K562 (cell line): ENCODE measurements around the gene DEPP1. TPM values are rescaled to one million over a fixed set of nuclear protein-coding genes. Genes with fewer than 3 reads are reported as not detected.

ENCODE experiments used
- ADNP ChIP-seq: fragments of 200-800 bp; sonication (Bioruptor generic); IDR thresholded peaks from 2 replicates; pipeline ENCODE4 v1.6.1; 2016; ENCODE audit warnings: missing genetic modification characterization, missing compliant biosample characterization
- ARID2 ChIP-seq: fragments of 450-650 bp; IDR thresholded peaks from 2 replicates; pipeline ENCODE4 v1.6.1; 2017; ENCODE audit warnings: antibody characterized with exemption, mild to moderate bottlenecking
- ATF3 ChIP-seq, 2 experiments: fragments of 450-650 bp in 1 of 2; sonication (generic) in 1 of 2; formaldehyde crosslinking in 1 of 2; IDR thresholded peaks in 1 of 2; conservative IDR thresholded peaks in 1 of 2; 2 replicates each; pipeline versions ENCODE4 v1.6.1 to v1.8.1; 2016 to 2023; ENCODE audit warnings: mild to moderate bottlenecking in 2 of 2, moderate library complexity in 2 of 2, inconsistent platforms in 1 of 2, missing genetic modification reagents in 1 of 2
- CC2D1A ChIP-seq: fragments of 450-650 bp; IDR thresholded peaks from 2 replicates; pipeline ENCODE4 v1.6.1; 2017; ENCODE audit warnings: mild to moderate bottlenecking
- CREB3 ChIP-seq: fragments of 450-650 bp; conservative IDR thresholded peaks from 2 replicates; pipeline ENCODE4 v1.6.1; 2016; ENCODE audit warnings: missing genetic modification characterization, low read depth, mild to moderate bottlenecking, missing compliant biosample characterization, moderate library complexity
- CXXC5 ChIP-seq: fragments of 250-450 bp; sonication (Bioruptor Pico); IDR thresholded peaks from 2 replicates; pipeline ENCODE4 v1.8.0; 2022; ENCODE audit warnings: inconsistent platforms, mild to moderate bottlenecking, moderate library complexity
- DACH1 ChIP-seq: fragments of 450-650 bp; IDR thresholded peaks from 2 replicates; pipeline ENCODE4 v1.6.1; 2018; ENCODE audit not compliant: partially characterized antibody
- EP300 ChIP-seq: IDR thresholded peaks from 2 replicates; pipeline ENCODE4 v1.6.1; 2012; ENCODE audit warnings: low read length, improper control_type of control experiment
- GTF2E2 ChIP-seq: fragments of 200-800 bp; sonication (Bioruptor generic); IDR thresholded peaks from 2 replicates; pipeline ENCODE4 v1.6.1; 2016; ENCODE audit warnings: missing genetic modification characterization, missing compliant biosample characterization
- HDAC8 ChIP-seq: fragments of 450-650 bp; IDR thresholded peaks from 2 replicates; pipeline ENCODE4 v1.6.1; 2016; ENCODE audit warnings: mild to moderate bottlenecking, missing genetic modification characterization, moderate library complexity, missing compliant biosample characterization
- HMG20A ChIP-seq: fragments of 450-650 bp; formaldehyde crosslinking; conservative IDR thresholded peaks from 2 replicates; pipeline ENCODE4 v1.4.0; 2020; ENCODE audit warnings: mild to moderate bottlenecking, mixed read lengths
- KLF6 ChIP-seq: fragments of 250-450 bp; sonication (Bioruptor Pico); IDR thresholded peaks from 2 replicates; pipeline ENCODE4 v1.4.0; 2020; ENCODE audit warnings: mild to moderate bottlenecking, moderate library complexity, borderline replicate concordance
- MAFK ChIP-seq: IDR thresholded peaks from 2 replicates; pipeline ENCODE4 v1.6.1; 2011; ENCODE audit warnings: low read length, improper control_type of control experiment
- MLX ChIP-seq, 2 experiments: fragments of 450-650 bp in 1 of 2; sonication (generic) in 1 of 2; formaldehyde crosslinking; conservative IDR thresholded peaks; 2 replicates each; pipeline versions ENCODE4 v1.4.0 to v1.8.1; 2020 to 2022; ENCODE audit warnings: mild to moderate bottlenecking in 1 of 2, missing genetic modification reagents in 1 of 2
- NFATC3 ChIP-seq: fragments of 450-650 bp; IDR thresholded peaks from 2 replicates; pipeline ENCODE4 v1.6.1; 2017; ENCODE audit warnings: mild to moderate bottlenecking
- NUFIP1 ChIP-seq: fragments of 450-650 bp; IDR thresholded peaks from 2 replicates; pipeline ENCODE4 v1.6.1; 2018; ENCODE audit not compliant: partially characterized antibody
- PKNOX1 ChIP-seq: fragments of 450-650 bp; IDR thresholded peaks from 2 replicates; pipeline ENCODE4 v1.6.1; 2016
- SMC3 ChIP-seq: conservative IDR thresholded peaks from 2 replicates; pipeline ENCODE4 v1.6.1; 2011; ENCODE audit warnings: low read depth, low read length, improper control_type of control experiment; ENCODE audit not compliant: insufficient read depth
- TAL1 ChIP-seq: fragments of 450-650 bp; IDR thresholded peaks from 2 replicates; pipeline ENCODE4 v1.6.1; 2016; ENCODE audit warnings: mild to moderate bottlenecking
- THRAP3 ChIP-seq: fragments of 450-650 bp; IDR thresholded peaks from 2 replicates; pipeline ENCODE4 v1.6.1; 2016; ENCODE audit warnings: mild to moderate bottlenecking, inconsistent platforms, borderline replicate concordance
- ZBTB49 ChIP-seq: sonication (generic); formaldehyde crosslinking; IDR thresholded peaks from 2 replicates; pipeline ENCODE4 v1.8.0; 2022; ENCODE audit warnings: missing genetic modification reagents, mild to moderate bottlenecking, borderline replicate concordance
- ZFP1 ChIP-seq: fragments of 450-650 bp; formaldehyde crosslinking; IDR thresholded peaks from 2 replicates; pipeline ENCODE4 v1.4.0; 2020; ENCODE audit warnings: mild to moderate bottlenecking, mixed read lengths
- ZFP30 ChIP-seq: fragments of 250-450 bp; sonication (Bioruptor Pico); IDR thresholded peaks from 2 replicates; pipeline ENCODE4 v1.8.0; 2022; ENCODE audit warnings: moderate library complexity, mild to moderate bottlenecking, inconsistent platforms, borderline replicate concordance
- ZFX ChIP-seq: sonication (generic); formaldehyde crosslinking; IDR thresholded peaks from 2 replicates; pipeline ENCODE4 v1.8.0; 2022; ENCODE audit warnings: mild to moderate bottlenecking, missing genetic modification reagents, moderate library complexity
- ZNF24 ChIP-seq: fragments of 450-650 bp; IDR thresholded peaks from 2 replicates; pipeline ENCODE4 v1.6.1; 2016
- polyA plus RNA-seq, 8 experiments: library from polyadenylated mRNA; depleted of rRNA in 4 of 8; stranded (reverse) in 5 of 8; unstranded in 3 of 8; fragments of >200 nt; fragmentation: Nextera tagmentation in 2 of 8; fragmentation: Illumina TruSeq in 1 of 8; extraction: Ambion mirVana in 2 of 8; extraction: Trizol in 1 of 8; gene quantifications; 2 replicates each; pipeline versions ENCODE4 v1.2.1 to v1.2.3, GENCODE V29; 2011 to 2014; ENCODE audit warnings: inconsistent platforms in 1 of 8, missing spikeins in 1 of 8
- total RNA-seq, 7 experiments: library from RNA; depleted of rRNA in 6 of 7; stranded (reverse); fragments of >200 nt in 6 of 7; fragmentation: Illumina TruSeq in 2 of 7; extraction: Trizol in 2 of 7; gene quantifications; 2 replicates each; pipeline versions ENCODE4 v1.2.1 to v1.2.3, GENCODE V29; 2011 to 2021; ENCODE audit warnings: low replicate concordance in 1 of 7

DEPP1 gene
- total and polyA plus RNA-seq, 9 of the 15 experiments (the other 6 are each of a cell fraction or from before 2014, with no cell fraction given), result 0.04 to 0.54 (median 0.20) TPM; not detected in 1

- no peak for TF ChIP-seq CREB3 (tag)
- no peak for TF ChIP-seq EP300
- TF ChIP-seq THRAP3, result no peak
- TF ChIP-seq DACH1, result no peak
- no peak for TF ChIP-seq ZBTB49 (CRISPR knock-in tag)
- TF ChIP-seq SMC3, result 0 out of 2 replicates have a peak, but pooled peaks have one; percentile 35
- no peak for TF ChIP-seq GTF2E2 (tag)
- TF ChIP-seq NFATC3, result no peak
- 0 out of 2 replicates have a peak, but pooled peaks have one; percentile 10 for TF ChIP-seq ATF3 (IDR thresholded peaks at IDR 0.05)
- TF ChIP-seq ATF3 (CRISPR knock-in tag; conservative IDR thresholded peaks at IDR 0.05), result no peak
- TF ChIP-seq ADNP (tag), result no peak
- 0 out of 2 replicates have a peak, but pooled peaks have one; percentile 13 for TF ChIP-seq CXXC5 (CRISPR knock-in tag)
- TF ChIP-seq NUFIP1, result no peak
- no peak for TF ChIP-seq ZFP1 (CRISPR knock-in tag)
- TF ChIP-seq TAL1, result no peak
- no peak for TF ChIP-seq HMG20A
- TF ChIP-seq HDAC8 (tag), result no peak
- TF ChIP-seq ZFX (CRISPR knock-in tag), result no peak
- TF ChIP-seq MLX (CRISPR knock-in tag; conservative IDR thresholded peaks at IDR 0.05), result no peak
- no peak for TF ChIP-seq MAFK
- no peak for TF ChIP-seq CC2D1A
- TF ChIP-seq ZNF24, result no peak
- TF ChIP-seq ZFP30, result no peak
- TF ChIP-seq KLF6 (CRISPR knock-in tag), result no peak
- peak; percentile 59; the same call in 1 of the 2 replicates for TF ChIP-seq ARID2
- TF ChIP-seq PKNOX1, result no peak
Measured at GRCh38 chr10:44990302-44990655, 11.7 kb upstream of the DEPP1 start (continued).
